ENCODE measurements around the gene WBP1. TPM values are rescaled to one million over a fixed set of nuclear protein-coding genes. Genes with fewer than 3 reads are reported as not detected.

WBP1 gene
- total and polyA plus RNA-seq, 2 donors (not counting 3 experiments of a cell fraction or from before 2014, with no cell fraction given), result 50.5 to 209 TPM

GRCh38 chr2:74472945-74473258 lies 14.7 kb downstream of the WBP1 start:
- H3K27ac ChIP-seq (ENCODE audit: insufficient read depth, low read depth, low read length), result peak overlapping the region; percentile 10
- FAIRE-seq, result peak; percentile 4
- intact Hi-C loops (cut with micrococcal nuclease), result loop anchor here (1.0 kb wide), 1 partner anchor 9 kb away; the partner anchor contains the start of gene CCDC142
- H3K27me3 ChIP-seq (ENCODE audit: control insufficient read depth in 2 of 2, insufficient read depth in 2 of 2, low read length in 2 of 2), result no peaks in the 10 kb centered on the region
- no peak for DNase-seq (ENCODE audit: low read depth, low spot score)
- H3K4me2 ChIP-seq (ENCODE audit: insufficient read depth, low read length), result peak overlapping the region; percentile 89
- CTCF ChIA-PET, result interaction anchor here (1.2 to 2.1 kb wide), 2 partner anchors 10 to 31 kb away, joined by 3 to 12 read pairs; partner anchors contain the start of genes CCDC142 and TTC31
- TSS peak; percentile 90 for BruUV-seq (replicated peaks)
- H4K20me1 ChIP-seq (replicated peaks; ENCODE audit: control insufficient read depth, extremely low read depth, insufficient read depth, low read length), result no peaks in the 10 kb centered on the region
- H3K36me3 ChIP-seq (ENCODE audit: control insufficient read depth in 2 of 2, extremely low read depth in 1 of 2, insufficient read depth in 2 of 2, low read length in 2 of 2), result peaks cover 0 to 7% of the 10 kb centered on the region in 2 experiments
- POLR2A ChIA-PET, result interaction anchor here (1.1 kb wide), 1 partner anchor 10 kb away, joined by 3 read pairs; the partner anchor contains the start of genes CCDC142 and TTC31
- no peaks in the 10 kb centered on the region for H3K79me2 ChIP-seq (ENCODE audit: control insufficient read depth, insufficient read depth, low read length)
- no peaks in the 10 kb centered on the region for H3K9me3 ChIP-seq (replicated peaks; ENCODE audit: control insufficient read depth, insufficient read depth, low read length)
- peak overlapping the region; percentile 46 for H3K9ac ChIP-seq (replicated peaks; ENCODE audit: extremely low read depth, insufficient read depth, low read length)
- dilution Hi-C loops (cut with MboI; ENCODE audit: extremely low pct_ligation_motif_present, low sequenced_read_pairs), result no loop called here
- peak overlapping the region; percentile 87 for H2AFZ ChIP-seq (ENCODE audit: low read depth, low read length)
- peaks cover 13% of the 10 kb centered on the region for H3K4me1 ChIP-seq (ENCODE audit: control insufficient read depth, extremely low read depth, insufficient read depth, low read length)
- H3K9me1 ChIP-seq (replicated peaks; ENCODE audit: control insufficient read depth, extremely low read depth, insufficient read depth, low read length), result no peaks in the 10 kb centered on the region
- H3K4me3 ChIP-seq (replicated peaks in 1 of 3; ENCODE audit: insufficient read depth in 1 of 3, low read depth in 1 of 3, low read length in 3 of 3), result peak overlapping the region; percentile 24 to 84 (median 75)
- no peak for TF ChIP-seq GATA2 (IDR thresholded peaks at IDR 0.05; ENCODE audit: insufficient read depth, insufficient read length, low read depth, low read length)
- TF ChIP-seq, protein P1, sequence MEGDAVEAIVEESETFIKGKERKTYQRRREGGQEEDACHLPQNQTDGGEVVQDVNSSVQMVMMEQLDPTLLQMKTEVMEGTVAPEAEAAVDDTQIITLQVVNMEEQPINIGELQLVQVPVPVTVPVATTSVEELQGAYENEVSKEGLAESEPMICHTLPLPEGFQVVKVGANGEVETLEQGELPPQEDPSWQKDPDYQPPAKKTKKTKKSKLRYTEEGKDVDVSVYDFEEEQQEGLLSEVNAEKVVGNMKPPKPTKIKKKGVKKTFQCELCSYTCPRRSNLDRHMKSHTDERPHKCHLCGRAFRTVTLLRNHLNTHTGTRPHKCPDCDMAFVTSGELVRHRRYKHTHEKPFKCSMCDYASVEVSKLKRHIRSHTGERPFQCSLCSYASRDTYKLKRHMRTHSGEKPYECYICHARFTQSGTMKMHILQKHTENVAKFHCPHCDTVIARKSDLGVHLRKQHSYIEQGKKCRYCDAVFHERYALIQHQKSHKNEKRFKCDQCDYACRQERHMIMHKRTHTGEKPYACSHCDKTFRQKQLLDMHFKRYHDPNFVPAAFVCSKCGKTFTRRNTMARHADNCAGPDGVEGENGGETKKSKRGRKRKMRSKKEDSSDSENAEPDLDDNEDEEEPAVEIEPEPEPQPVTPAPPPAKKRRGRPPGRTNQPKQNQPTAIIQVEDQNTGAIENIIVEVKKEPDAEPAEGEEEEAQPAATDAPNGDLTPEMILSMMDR (IDR thresholded peaks at IDR 0.05; ENCODE audit: extremely low read depth in 1 of 2, insufficient read depth in 1 of 2, low read depth in 1 of 2, low read length in 2 of 2), result no peak
- TF ChIP-seq POLR2A (IDR thresholded peaks at IDR 0.05; ENCODE audit: low read depth, low read length), result no peak
- TF ChIP-seq MAX (IDR thresholded peaks at IDR 0.05; ENCODE audit: insufficient read depth, insufficient read length), result no peak
- TF ChIP-seq POLR2AphosphoS5 (IDR thresholded peaks at IDR 0.05; ENCODE audit: insufficient read depth, low read depth, low read length), result no peak
- TF ChIP-seq EZH2 (IDR thresholded peaks at IDR 0.05; ENCODE audit: borderline replicate concordance, low read depth, low read length, severe bottlenecking), result no peak
- TF ChIP-seq MYC (IDR thresholded peaks at IDR 0.05; ENCODE audit: low read depth, low read length), result no peak
- TF ChIP-seq JUN (IDR thresholded peaks at IDR 0.05; ENCODE audit: borderline replicate concordance, insufficient read depth, insufficient read length, low read depth), result no peak
- no peak for TF ChIP-seq FOS (IDR thresholded peaks at IDR 0.05; ENCODE audit: borderline replicate concordance, insufficient read depth, low read length)

Data from endothelial cell of umbilical vein (primary cell).